Immature natural killer cell (primary cell): ENCODE results near the gene RDH13. TPM values are rescaled to one million over a fixed set of nuclear protein-coding genes. Genes with fewer than 3 reads are reported as not detected.
"Not testable (repeated sequence)": the region's sequence is repeated elsewhere in the genome, so short reads cannot be mapped to it uniquely, and the experiment has no call there.

Experiments
- DNase-seq, 3 donors: peaks; one replicate each; pipeline ENCODE4 v3.0.0; 2022; ENCODE audit warnings: mixed read lengths in 1 of 3
- H3K27ac Mint-ChIP-seq, 6 donors: one replicate each; pipeline ENCODE4 v1.8.0; 2020; ENCODE audit warnings: mixed read lengths in 6 of 6, mild to moderate bottlenecking in 5 of 6, inconsistent platforms in 4 of 6, moderate library complexity in 3 of 6
- H3K27me3 Mint-ChIP-seq, 3 donors: one replicate each; pipeline ENCODE4 v1.8.0; 2020 to 2021; ENCODE audit warnings: low read depth in 3 of 3, mild to moderate bottlenecking in 3 of 3, mixed read lengths in 3 of 3, moderate library complexity in 3 of 3, inconsistent platforms in 1 of 3
- H3K36me3 Mint-ChIP-seq, 3 donors: one replicate each; pipeline ENCODE4 v1.8.0; 2020; ENCODE audit warnings: mixed read lengths in 3 of 3, inconsistent platforms in 2 of 3, mild to moderate bottlenecking in 2 of 3
- H3K4me1 Mint-ChIP-seq, 2 donors: one replicate each; pipeline ENCODE4 v1.8.0; 2020; ENCODE audit warnings: inconsistent platforms in 2 of 2, mild to moderate bottlenecking in 2 of 2, mixed read lengths in 2 of 2, moderate library complexity in 1 of 2
- H3K4me3 Mint-ChIP-seq, 5 donors: one replicate each; pipeline ENCODE4 v1.8.0; 2020; ENCODE audit warnings: mild to moderate bottlenecking in 5 of 5, mixed read lengths in 5 of 5, inconsistent platforms in 3 of 5, moderate library complexity in 3 of 5
- H3K9me3 Mint-ChIP-seq, 6 donors: one replicate each; pipeline ENCODE4 v1.8.0; 2020; ENCODE audit warnings: mild to moderate bottlenecking in 6 of 6, mixed read lengths in 6 of 6, inconsistent platforms in 4 of 6, moderate library complexity in 3 of 6
- polyA plus RNA-seq, 3 donors: library from polyadenylated mRNA; unstranded; fragments of 300-500 nt; fragmentation: Illumina TruSeq; gene quantifications; one replicate each; pipeline ENCODE4 v1.2.3, GENCODE V29; 2021

The RDH13 gene
- polyA plus RNA-seq, 3 donors from 2014 or later = 4.2 to 17.0 (median 4.5) TPM

- Mint-ChIP-seq H3K27me3 (peaks cover 3 to 11% (median 7%) of the 10 kb centered on the region in 3 donors), H3K4me1 (peaks cover 16 to 23% of the 10 kb centered on the region in 2 donors), H3K27ac (peak overlapping the region in 3 of 6 donors; percentile 6 to 59 (median 18)), H3K36me3 (peaks cover 12 to 17% (median 12%) of the 10 kb centered on the region in 3 donors)
- DNase-seq, H3K4me3 Mint-ChIP-seq, H3K9me3 Mint-ChIP-seq: not testable (repeated sequence)
These were observed 2.7 kb downstream of the RDH13 start for GRCh38 chr19:55060287-55060686.

GRCh38 chr19:55058781-55059610 is 4.0 kb downstream of the RDH13 start:
- H3K9me3 Mint-ChIP-seq = no peaks in the 10 kb centered on the region
- no peak for DNase-seq
- H3K27ac Mint-ChIP-seq = peak overlapping the region in 2 of 6 donors; percentile 10 to 80
- peaks cover 3 to 11% (median 4%) of the 10 kb centered on the region in 3 donors for H3K27me3 Mint-ChIP-seq
- no peak overlapping the region for H3K4me3 Mint-ChIP-seq
- H3K4me1 Mint-ChIP-seq = peaks cover 16 to 23% of the 10 kb centered on the region in 2 donors
- peaks cover 12 to 23% (median 13%) of the 10 kb centered on the region in 3 donors for H3K36me3 Mint-ChIP-seq

GRCh38 chr19:55056827-55057226 is 6.1 kb downstream of the RDH13 start:
- Mint-ChIP-seq H3K27ac (no peak overlapping the region), H3K4me3 (no peak overlapping the region), H3K27me3 (no peaks in the 10 kb centered on the region), H3K4me1 (peaks cover 6 to 10% of the 10 kb centered on the region in 2 donors), H3K9me3 (no peaks in the 10 kb centered on the region), H3K36me3 (peaks cover 12 to 31% (median 17%) of the 10 kb centered on the region in 3 donors)
- DNase-seq = no peak

- no peak for DNase-seq
- peaks cover 0 to 2% (median 0%) of the 10 kb centered on the region in 3 donors for H3K27me3 Mint-ChIP-seq
- no peaks in the 10 kb centered on the region for H3K4me1 Mint-ChIP-seq
- peaks cover 12 to 38% (median 17%) of the 10 kb centered on the region in 3 donors for H3K36me3 Mint-ChIP-seq
- H3K9me3 Mint-ChIP-seq = no peaks in the 10 kb centered on the region
- no peak overlapping the region for H3K27ac Mint-ChIP-seq
- H3K4me3 Mint-ChIP-seq = no peak overlapping the region
These were observed 9.2 kb downstream of the RDH13 start for GRCh38 chr19:55053735-55054134.

- no peak overlapping the region for H3K4me3 Mint-ChIP-seq
- peaks cover 0 to 25% (median 7%) of the 10 kb centered on the region in 3 donors for H3K36me3 Mint-ChIP-seq
- H3K27ac Mint-ChIP-seq = no peak overlapping the region
These were observed 12.0 kb downstream of the RDH13 start for GRCh38 chr19:55050749-55051532.

GRCh38 chr19:55048446-55048845 is 14.5 kb downstream of the RDH13 start:
- Mint-ChIP-seq H3K36me3 (peaks cover 0 to 13% (median 5%) of the 10 kb centered on the region in 3 donors), H3K9me3 (no peaks in the 10 kb centered on the region), H3K27me3 (peaks cover 0 to 2% (median 0%) of the 10 kb centered on the region in 3 donors), H3K4me3 (no peak overlapping the region), H3K27ac (no peak overlapping the region), H3K4me1 (no peaks in the 10 kb centered on the region)
- no peak for DNase-seq

More at GRCh38 chr19:55050749-55051532, 12.0 kb downstream of the RDH13 start:
- H3K27me3 Mint-ChIP-seq = peaks cover 0 to 2% (median 0%) of the 10 kb centered on the region in 3 donors
- H3K9me3 Mint-ChIP-seq = no peaks in the 10 kb centered on the region
- H3K4me1 Mint-ChIP-seq = no peaks in the 10 kb centered on the region
- DNase-seq = no peak

- H3K9me3 Mint-ChIP-seq = no peaks in the 10 kb centered on the region
- H3K4me3 Mint-ChIP-seq = no peak overlapping the region
- DNase-seq = no peak
- H3K27me3 Mint-ChIP-seq = peaks cover 0 to 2% (median 0%) of the 10 kb centered on the region in 3 donors
- H3K4me1 Mint-ChIP-seq = peaks cover under 1 to 2% of the 10 kb centered on the region in 2 donors
- H3K27ac Mint-ChIP-seq = no peak overlapping the region
- peaks cover 0 to 10% (median 2%) of the 10 kb centered on the region in 3 donors for H3K36me3 Mint-ChIP-seq
These were observed 15.0 kb downstream of the RDH13 start for GRCh38 chr19:55047951-55048350.

- H3K27me3 Mint-ChIP-seq = peaks cover 0 to 2% (median 0%) of the 10 kb centered on the region in 3 donors
- no peak overlapping the region for H3K27ac Mint-ChIP-seq
- no peak overlapping the region for H3K4me3 Mint-ChIP-seq
- DNase-seq = no peak
- H3K36me3 Mint-ChIP-seq = peaks cover 0 to 12% (median 0%) of the 10 kb centered on the region in 3 donors
- peaks cover 9 to 10% of the 10 kb centered on the region in 2 donors for H3K4me1 Mint-ChIP-seq
- no peaks in the 10 kb centered on the region for H3K9me3 Mint-ChIP-seq
These were observed 15.8 kb downstream of the RDH13 start for GRCh38 chr19:55046975-55047622.

- H3K4me3 Mint-ChIP-seq = no peak overlapping the region
- H3K36me3 Mint-ChIP-seq = peaks cover 0 to 5% (median 0%) of the 10 kb centered on the region in 3 donors
These were observed 17.9 kb downstream of the RDH13 start for GRCh38 chr19:55044771-55045716.

GRCh38 chr19:55044286-55044685 is 18.7 kb downstream of the RDH13 start:
- peak overlapping the region in 1 of 6 donors; percentile 2 for H3K27ac Mint-ChIP-seq
- H3K36me3 Mint-ChIP-seq = peaks cover 0 to 5% (median 2%) of the 10 kb centered on the region in 3 donors
- no peak for DNase-seq
- H3K27me3 Mint-ChIP-seq = peaks cover 0 to 2% (median under 1%) of the 10 kb centered on the region in 3 donors
- peaks cover 25 to 34% of the 10 kb centered on the region in 2 donors for H3K4me1 Mint-ChIP-seq
- no peaks in the 10 kb centered on the region for H3K9me3 Mint-ChIP-seq
- H3K4me3 Mint-ChIP-seq = no peak overlapping the region

More at GRCh38 chr19:55044771-55045716, 17.9 kb downstream of the RDH13 start:
- Mint-ChIP-seq H3K4me1 (peaks cover 23 to 29% of the 10 kb centered on the region in 2 donors), H3K9me3 (no peaks in the 10 kb centered on the region), H3K27ac (peak overlapping the region in 1 of 6 donors; percentile 2), H3K27me3 (no peaks in the 10 kb centered on the region)
- no peak for DNase-seq

GRCh38 chr19:55042688-55043087 is 20.3 kb downstream of the RDH13 start:
- Mint-ChIP-seq H3K4me3 (peak overlapping the region; percentile 60 to 86 (median 82)), H3K36me3 (peaks cover 0 to 5% (median 2%) of the 10 kb centered on the region in 3 donors), H3K4me1 (peaks cover 25 to 34% of the 10 kb centered on the region in 2 donors), H3K9me3 (no peaks in the 10 kb centered on the region), H3K27ac (peak overlapping the region; percentile 49 to 85 (median 72)), H3K27me3 (peaks cover 0 to 2% (median 2%) of the 10 kb centered on the region in 3 donors)
- no peak for DNase-seq

GRCh38 chr19:55042344-55042678 is 20.6 kb downstream of the RDH13 start:
- H3K36me3 Mint-ChIP-seq = peaks cover 0 to 5% (median 2%) of the 10 kb centered on the region in 3 donors
- peak overlapping the region; percentile 60 to 86 (median 82) for H3K4me3 Mint-ChIP-seq
- peak overlapping the region; percentile 49 to 86 (median 80) for H3K27ac Mint-ChIP-seq
- no peaks in the 10 kb centered on the region for H3K9me3 Mint-ChIP-seq
- H3K4me1 Mint-ChIP-seq = peaks cover 25 to 34% of the 10 kb centered on the region in 2 donors
- no peak for DNase-seq
- peaks cover 0 to 2% (median 2%) of the 10 kb centered on the region in 3 donors for H3K27me3 Mint-ChIP-seq
